Fibroblast of lung (primary cell): ENCODE measurements around the gene PSD2. TPM values are rescaled to one million over a fixed set of nuclear protein-coding genes. Genes with fewer than 3 reads are reported as not detected.

ENCODE experiments used
- DNase-seq, 2 donors: peaks; one replicate each; pipeline versions ENCODE4 v3.0.0 to v3.0.0-alpha.2; 2010; ENCODE audit warnings: low read depth in 2 of 2
- H2AFZ ChIP-seq: 2 replicates; pipeline ENCODE4 v1.5.1; 2012; ENCODE audit warnings: low read length, control low read depth, inconsistent platforms
- H3K27ac ChIP-seq: 2 replicates; pipeline ENCODE4 v1.5.1; 2011; ENCODE audit warnings: low read length, control low read depth; ENCODE audit not compliant: insufficient read depth
- H3K27me3 ChIP-seq: 2 replicates; pipeline ENCODE4 v1.5.1; 2011; ENCODE audit warnings: mild to moderate bottlenecking, low read length; ENCODE audit not compliant: control insufficient read depth, insufficient read depth
- H3K36me3 ChIP-seq: 2 replicates; pipeline ENCODE4 v1.5.1; 2011; ENCODE audit warnings: low read length; ENCODE audit not compliant: control insufficient read depth, insufficient read depth
- H3K4me1 ChIP-seq: 2 replicates; pipeline ENCODE4 v1.5.1; 2011; ENCODE audit warnings: low read length; ENCODE audit not compliant: control insufficient read depth, insufficient read depth; ENCODE audit errors: extremely low read depth
- H3K4me2 ChIP-seq: 2 replicates; pipeline ENCODE4 v1.5.1; 2011; ENCODE audit warnings: low read length, control low read depth; ENCODE audit not compliant: insufficient read depth; ENCODE audit errors: extremely low read depth
- H3K4me3 ChIP-seq, 4 experiments: fragments of 200-600 bp in 1 of 4; sonication (generic) in 1 of 4; replicated peaks in 1 of 4; 2 replicates each; pipeline ENCODE4 v1.5.1; 2011 to 2016; ENCODE audit warnings: low read length in 4 of 4, low read depth in 3 of 4, mild to moderate bottlenecking in 3 of 4, control low read depth in 2 of 4, inconsistent platforms in 1 of 4, mixed read lengths in 1 of 4; ENCODE audit not compliant: insufficient read depth in 1 of 4; ENCODE audit errors: control extremely low read depth in 1 of 4
- H3K79me2 ChIP-seq: 2 replicates; pipeline ENCODE4 v1.5.1; 2012; ENCODE audit warnings: mild to moderate bottlenecking, low read length, inconsistent platforms; ENCODE audit not compliant: control insufficient read depth, insufficient read depth
- H3K9ac ChIP-seq: 2 replicates; pipeline ENCODE4 v1.5.1; 2011; ENCODE audit warnings: mild to moderate bottlenecking, low read length, control low read depth; ENCODE audit not compliant: insufficient read depth
- H3K9me3 ChIP-seq: 2 replicates; pipeline ENCODE4 v1.5.1; 2012; ENCODE audit warnings: low read depth, low read length; ENCODE audit not compliant: control insufficient read depth, insufficient read depth
- H4K20me1 ChIP-seq: 2 replicates; pipeline ENCODE4 v1.5.1; 2011; ENCODE audit warnings: low read length; ENCODE audit not compliant: control insufficient read depth, insufficient read depth; ENCODE audit errors: extremely low read depth
- EZH2 ChIP-seq: IDR thresholded peaks from 2 replicates; pipeline ENCODE4 v1.5.1; 2012; ENCODE audit warnings: low read length, control low read depth, mild to moderate bottlenecking; ENCODE audit errors: missing control alignments
- polyA plus RNA-seq, 2 donors: library from polyadenylated mRNA; depleted of rRNA in 1 of 2; stranded (reverse) in 1 of 2; unstranded in 1 of 2; fragments of >200 nt; gene quantifications; 2 replicates each; pipeline ENCODE4 v1.2.1, GENCODE V29; 2011 to 2012; ENCODE audit warnings: missing spikeins in 1 of 2
- total RNA-seq: library from RNA; depleted of rRNA; stranded (reverse); fragments of >200 nt; gene quantifications from 2 replicates; pipeline ENCODE4 v1.2.1, GENCODE V29; 2014
- TF ChIP-seq, protein P1 (sequence below), 2 donors: IDR thresholded peaks in 1 of 2; conservative IDR thresholded peaks in 1 of 2; 1 replicate in 1 of 2; 2 replicates in 1 of 2; pipeline ENCODE4 v1.5.1; 2011 to 2012; ENCODE audit warnings: low read length in 2 of 2, control low read depth in 1 of 2, inconsistent platforms in 1 of 2, low read depth in 1 of 2, mild to moderate bottlenecking in 1 of 2

The PSD2 gene
- total and polyA plus RNA-seq, 2 donors (not counting 1 experiment from before 2014, with no cell fraction given): 0.05 to 0.17 TPM

DNA sequence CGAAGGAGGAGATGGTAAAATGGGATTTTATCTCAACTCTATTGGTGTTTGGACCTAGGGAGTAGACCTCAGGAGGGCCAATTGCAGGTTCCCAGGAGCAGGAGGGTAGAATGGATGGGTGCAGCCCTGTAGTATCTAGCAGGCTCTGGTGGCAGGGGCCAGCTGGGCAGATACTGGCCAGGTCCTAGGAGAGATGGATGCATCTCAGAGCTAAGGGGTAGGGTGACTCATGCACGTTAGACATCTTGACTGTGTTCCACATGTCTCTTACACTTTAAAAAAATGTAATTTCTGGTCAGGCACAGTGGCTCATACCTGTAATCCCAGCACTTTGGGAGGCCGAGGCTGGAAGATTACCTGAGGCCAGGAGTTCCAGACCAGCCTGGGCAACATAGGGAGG lies 22.4 kb downstream of the PSD2 start:
- TF ChIP-seq EZH2: no peak
- TF ChIP-seq, protein P1, sequence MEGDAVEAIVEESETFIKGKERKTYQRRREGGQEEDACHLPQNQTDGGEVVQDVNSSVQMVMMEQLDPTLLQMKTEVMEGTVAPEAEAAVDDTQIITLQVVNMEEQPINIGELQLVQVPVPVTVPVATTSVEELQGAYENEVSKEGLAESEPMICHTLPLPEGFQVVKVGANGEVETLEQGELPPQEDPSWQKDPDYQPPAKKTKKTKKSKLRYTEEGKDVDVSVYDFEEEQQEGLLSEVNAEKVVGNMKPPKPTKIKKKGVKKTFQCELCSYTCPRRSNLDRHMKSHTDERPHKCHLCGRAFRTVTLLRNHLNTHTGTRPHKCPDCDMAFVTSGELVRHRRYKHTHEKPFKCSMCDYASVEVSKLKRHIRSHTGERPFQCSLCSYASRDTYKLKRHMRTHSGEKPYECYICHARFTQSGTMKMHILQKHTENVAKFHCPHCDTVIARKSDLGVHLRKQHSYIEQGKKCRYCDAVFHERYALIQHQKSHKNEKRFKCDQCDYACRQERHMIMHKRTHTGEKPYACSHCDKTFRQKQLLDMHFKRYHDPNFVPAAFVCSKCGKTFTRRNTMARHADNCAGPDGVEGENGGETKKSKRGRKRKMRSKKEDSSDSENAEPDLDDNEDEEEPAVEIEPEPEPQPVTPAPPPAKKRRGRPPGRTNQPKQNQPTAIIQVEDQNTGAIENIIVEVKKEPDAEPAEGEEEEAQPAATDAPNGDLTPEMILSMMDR (conservative IDR thresholded peaks at IDR 0.05 in 1 of 2, IDR thresholded peaks at IDR 0.05 in 1 of 2; ENCODE audit: low read depth in 1 of 2, low read length in 2 of 2): no peak
- Histone ChIP-seq H3K9ac (no peak overlapping the region), H2AFZ (no peak overlapping the region), H3K27ac (no peak overlapping the region), H3K79me2 (no peaks in the 10 kb centered on the region), H3K4me2 (no peak overlapping the region), H4K20me1 (no peaks in the 10 kb centered on the region), H3K4me1 (no peaks in the 10 kb centered on the region), H3K4me3 (no peak overlapping the region), H3K36me3 (no peaks in the 10 kb centered on the region), H3K27me3 (peaks cover 3% of the 10 kb centered on the region), H3K9me3 (no peaks in the 10 kb centered on the region)
- no peak for DNase-seq

DNA sequence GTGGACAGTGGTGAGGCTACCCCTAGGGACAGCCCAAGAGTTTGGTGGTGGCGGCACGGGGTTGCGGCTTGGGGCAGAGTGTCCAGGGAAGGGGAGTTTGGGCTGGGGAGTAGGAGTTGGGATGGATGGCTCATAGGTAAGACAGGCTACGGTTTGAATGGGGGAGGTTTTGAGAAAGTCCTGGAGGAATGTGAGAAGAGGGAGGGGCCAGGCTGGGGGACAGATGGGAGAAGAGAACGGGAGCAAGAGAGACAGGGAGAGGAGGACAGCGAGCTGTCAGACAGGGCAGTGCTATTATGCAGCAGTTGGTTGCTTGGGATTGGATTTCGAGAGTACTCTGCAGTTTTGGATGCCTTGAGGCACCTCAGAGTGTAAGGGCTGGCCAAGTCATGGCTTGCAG lies 24.5 kb downstream of the PSD2 start:
- H3K36me3 ChIP-seq: no peaks in the 10 kb centered on the region
- H3K4me2 ChIP-seq: no peak overlapping the region
- TF ChIP-seq EZH2: no peak
- TF ChIP-seq, protein P1 (conservative IDR thresholded peaks at IDR 0.05 in 1 of 2, IDR thresholded peaks at IDR 0.05 in 1 of 2; ENCODE audit: low read depth in 1 of 2, low read length in 2 of 2): no peak
- H3K27me3 ChIP-seq: peaks cover 3% of the 10 kb centered on the region
- no peak overlapping the region for H3K4me3 ChIP-seq
- no peak overlapping the region for H2AFZ ChIP-seq
- H3K79me2 ChIP-seq: no peaks in the 10 kb centered on the region
- no peak overlapping the region for H3K9ac ChIP-seq
- no peak overlapping the region for H3K27ac ChIP-seq
- DNase-seq: no peak
- no peaks in the 10 kb centered on the region for H3K4me1 ChIP-seq
- no peaks in the 10 kb centered on the region for H3K9me3 ChIP-seq
- no peaks in the 10 kb centered on the region for H4K20me1 ChIP-seq

DNA sequence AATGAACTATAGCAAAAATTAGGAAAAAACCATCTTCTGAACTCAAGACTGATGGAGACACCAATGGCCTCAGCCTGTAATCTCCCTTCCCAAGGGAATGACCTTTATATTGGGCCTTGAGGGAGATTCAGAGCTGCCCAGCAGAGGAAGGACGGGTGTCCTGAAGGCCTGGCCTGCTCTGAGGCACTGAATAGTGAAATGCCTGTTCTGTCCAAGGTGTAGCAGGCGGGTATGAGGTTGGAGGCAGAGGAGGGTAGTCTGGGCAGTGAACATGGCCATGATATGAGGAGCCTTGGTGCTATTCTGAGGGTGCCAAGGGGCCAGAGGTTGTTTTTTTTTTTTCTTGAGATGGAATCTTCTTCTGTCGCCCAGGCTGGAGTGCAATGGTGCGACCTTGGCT lies 25.0 kb downstream of the PSD2 start:
- Histone ChIP-seq H3K9me3 (no peaks in the 10 kb centered on the region), H3K27me3 (peaks cover 3% of the 10 kb centered on the region)
- DNase-seq: no peak

More for the DNA sequence above, 25.0 kb downstream of the PSD2 start:
- Histone ChIP-seq H3K79me2 (no peaks in the 10 kb centered on the region), H3K36me3 (no peaks in the 10 kb centered on the region), H3K4me1 (no peaks in the 10 kb centered on the region), H3K4me2 (no peak overlapping the region), H3K4me3 (no peak overlapping the region), H2AFZ (no peak overlapping the region), H4K20me1 (no peaks in the 10 kb centered on the region), H3K27ac (no peak overlapping the region), H3K9ac (no peak overlapping the region)
- TF ChIP-seq, protein P1 (conservative IDR thresholded peaks at IDR 0.05 in 1 of 2, IDR thresholded peaks at IDR 0.05 in 1 of 2; ENCODE audit: low read depth in 1 of 2, low read length in 2 of 2): no peak
- TF ChIP-seq EZH2: no peak
